ENCODE results near the gene EFL1.
"Not testable (repeated sequence)": the region's sequence is repeated elsewhere in the genome, so short reads cannot be mapped to it uniquely, and the experiment has no call there.

The EFL1 gene

DNA sequence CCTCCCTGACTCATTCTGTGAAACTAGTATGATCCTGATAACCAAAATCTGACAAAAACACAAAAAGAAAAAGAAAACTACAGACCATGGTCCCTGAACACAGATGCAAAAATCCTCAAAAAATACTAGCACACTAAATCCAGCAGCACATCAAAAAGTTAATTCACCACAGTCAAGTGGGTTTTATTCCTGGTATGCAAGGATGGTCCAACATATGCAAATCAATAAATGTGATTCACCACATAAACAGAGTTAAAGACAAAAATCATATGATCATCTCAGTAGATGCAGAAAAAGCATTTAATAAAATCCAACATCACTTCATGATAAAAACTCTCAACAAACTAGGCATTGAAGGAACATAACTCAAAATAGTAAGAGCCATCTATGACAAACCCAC lies 12.9 kb upstream of the EFL1 start:
- POLR2A ChIA-PET, result no interaction called here

GRCh38 chr15:82272154-82272553 lies 9.6 kb upstream of the EFL1 start:
- H3K4me3 ChIP-seq (ENCODE audit: low read depth, low read length), result no peak overlapping the region
- CTCF ChIA-PET, result no interaction called here
- POLR2A ChIA-PET, result no interaction called here
- H3K9me3 ChIP-seq (ENCODE audit: control insufficient read depth, insufficient read depth, low read depth, low read length), result no peaks in the 10 kb centered on the region
- TF ChIP-seq ZNF558 (tag by site-specific recombination; IDR thresholded peaks at IDR 0.05) (no peak), TRIM28 (IDR thresholded peaks at IDR 0.05; ENCODE audit: borderline replicate concordance, low read length) (no peak), ZNF211 (tag by site-specific recombination; IDR thresholded peaks at IDR 0.05; ENCODE audit: low read depth) (no peak), ZEB2 (tag by site-specific recombination; IDR thresholded peaks at IDR 0.05) (no peak), ZXDB (tag by site-specific recombination; IDR thresholded peaks at IDR 0.05) (no peak), ZNF449 (tag by site-specific recombination; IDR thresholded peaks at IDR 0.05) (no peak), ZFP3 (tag by site-specific recombination; IDR thresholded peaks at IDR 0.05; ENCODE audit: low read depth) (no peak), ZNF692 (tag by site-specific recombination; IDR thresholded peaks at IDR 0.05) (no peak), ZBTB21 (tag by site-specific recombination; IDR thresholded peaks at IDR 0.05) (no peak), HOXA7 (CRISPR knock-in tag; IDR thresholded peaks at IDR 0.05; ENCODE audit: borderline replicate concordance) (no peak), ZNF555 (tag by site-specific recombination; conservative IDR thresholded peaks at IDR 0.05) (no peak), ZNF404 (tag by site-specific recombination; IDR thresholded peaks at IDR 0.05) (no peak)
- TF ChIP-seq, protein P1, sequence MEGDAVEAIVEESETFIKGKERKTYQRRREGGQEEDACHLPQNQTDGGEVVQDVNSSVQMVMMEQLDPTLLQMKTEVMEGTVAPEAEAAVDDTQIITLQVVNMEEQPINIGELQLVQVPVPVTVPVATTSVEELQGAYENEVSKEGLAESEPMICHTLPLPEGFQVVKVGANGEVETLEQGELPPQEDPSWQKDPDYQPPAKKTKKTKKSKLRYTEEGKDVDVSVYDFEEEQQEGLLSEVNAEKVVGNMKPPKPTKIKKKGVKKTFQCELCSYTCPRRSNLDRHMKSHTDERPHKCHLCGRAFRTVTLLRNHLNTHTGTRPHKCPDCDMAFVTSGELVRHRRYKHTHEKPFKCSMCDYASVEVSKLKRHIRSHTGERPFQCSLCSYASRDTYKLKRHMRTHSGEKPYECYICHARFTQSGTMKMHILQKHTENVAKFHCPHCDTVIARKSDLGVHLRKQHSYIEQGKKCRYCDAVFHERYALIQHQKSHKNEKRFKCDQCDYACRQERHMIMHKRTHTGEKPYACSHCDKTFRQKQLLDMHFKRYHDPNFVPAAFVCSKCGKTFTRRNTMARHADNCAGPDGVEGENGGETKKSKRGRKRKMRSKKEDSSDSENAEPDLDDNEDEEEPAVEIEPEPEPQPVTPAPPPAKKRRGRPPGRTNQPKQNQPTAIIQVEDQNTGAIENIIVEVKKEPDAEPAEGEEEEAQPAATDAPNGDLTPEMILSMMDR (tag by site-specific recombination; IDR thresholded peaks at IDR 0.05), result no peak
- no peaks in the 10 kb centered on the region for H3K36me3 ChIP-seq (ENCODE audit: control insufficient read depth in 2 of 2, insufficient read depth in 1 of 2, low read length in 2 of 2)
- H3K4me1 ChIP-seq (ENCODE audit: control insufficient read depth, insufficient read depth, low read length), result no peaks in the 10 kb centered on the region
- no peak overlapping the region for H3K27ac ChIP-seq (ENCODE audit: extremely low read depth, low read depth, low read length)

More for the DNA sequence above, 12.9 kb upstream of the EFL1 start:
- Histone ChIP-seq H3K9me3 (ENCODE audit: control insufficient read depth, insufficient read depth, low read depth, low read length) (no peaks in the 10 kb centered on the region), H3K4me3 (ENCODE audit: low read depth, low read length) (no peak overlapping the region), H3K36me3 (ENCODE audit: control insufficient read depth in 2 of 2, insufficient read depth in 1 of 2, low read length in 2 of 2) (no peaks in the 10 kb centered on the region), H3K27ac (ENCODE audit: extremely low read depth, low read depth, low read length) (no peak overlapping the region), H3K4me1 (ENCODE audit: control insufficient read depth, insufficient read depth, low read length) (no peaks in the 10 kb centered on the region)
- TF ChIP-seq ZNF791 (tag by site-specific recombination; IDR thresholded peaks at IDR 0.05) (no peak), ZBTB21 (tag by site-specific recombination; IDR thresholded peaks at IDR 0.05) (no peak), ZNF48 (tag by site-specific recombination; IDR thresholded peaks at IDR 0.05) (no peak), ZFP41 (tag by site-specific recombination; IDR thresholded peaks at IDR 0.05; ENCODE audit: borderline replicate concordance) (no peak), MYNN (tag by site-specific recombination; IDR thresholded peaks at IDR 0.05; ENCODE audit: borderline replicate concordance) (no peak), ZNF133 (tag by site-specific recombination; IDR thresholded peaks at IDR 0.05) (peak; percentile 90), PRDM1 (tag by site-specific recombination; IDR thresholded peaks at IDR 0.05) (no peak)
- TF ChIP-seq, protein P2, sequence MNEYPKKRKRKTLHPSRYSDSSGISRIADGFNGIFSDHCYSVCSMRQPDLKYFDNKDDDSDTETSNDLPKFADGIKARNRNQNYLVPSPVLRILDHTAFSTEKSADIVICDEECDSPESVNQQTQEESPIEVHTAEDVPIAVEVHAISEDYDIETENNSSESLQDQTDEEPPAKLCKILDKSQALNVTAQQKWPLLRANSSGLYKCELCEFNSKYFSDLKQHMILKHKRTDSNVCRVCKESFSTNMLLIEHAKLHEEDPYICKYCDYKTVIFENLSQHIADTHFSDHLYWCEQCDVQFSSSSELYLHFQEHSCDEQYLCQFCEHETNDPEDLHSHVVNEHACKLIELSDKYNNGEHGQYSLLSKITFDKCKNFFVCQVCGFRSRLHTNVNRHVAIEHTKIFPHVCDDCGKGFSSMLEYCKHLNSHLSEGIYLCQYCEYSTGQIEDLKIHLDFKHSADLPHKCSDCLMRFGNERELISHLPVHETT (tag by site-specific recombination; IDR thresholded peaks at IDR 0.05), result no peak
- TF ChIP-seq, protein P3, sequence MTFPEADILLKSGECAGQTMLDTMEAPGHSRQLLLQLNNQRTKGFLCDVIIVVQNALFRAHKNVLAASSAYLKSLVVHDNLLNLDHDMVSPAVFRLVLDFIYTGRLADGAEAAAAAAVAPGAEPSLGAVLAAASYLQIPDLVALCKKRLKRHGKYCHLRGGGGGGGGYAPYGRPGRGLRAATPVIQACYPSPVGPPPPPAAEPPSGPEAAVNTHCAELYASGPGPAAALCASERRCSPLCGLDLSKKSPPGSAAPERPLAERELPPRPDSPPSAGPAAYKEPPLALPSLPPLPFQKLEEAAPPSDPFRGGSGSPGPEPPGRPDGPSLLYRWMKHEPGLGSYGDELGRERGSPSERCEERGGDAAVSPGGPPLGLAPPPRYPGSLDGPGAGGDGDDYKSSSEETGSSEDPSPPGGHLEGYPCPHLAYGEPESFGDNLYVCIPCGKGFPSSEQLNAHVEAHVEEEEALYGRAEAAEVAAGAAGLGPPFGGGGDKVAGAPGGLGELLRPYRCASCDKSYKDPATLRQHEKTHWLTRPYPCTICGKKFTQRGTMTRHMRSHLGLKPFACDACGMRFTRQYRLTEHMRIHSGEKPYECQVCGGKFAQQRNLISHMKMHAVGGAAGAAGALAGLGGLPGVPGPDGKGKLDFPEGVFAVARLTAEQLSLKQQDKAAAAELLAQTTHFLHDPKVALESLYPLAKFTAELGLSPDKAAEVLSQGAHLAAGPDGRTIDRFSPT (tag by site-specific recombination; IDR thresholded peaks at IDR 0.05), result no peak
- CTCF ChIA-PET, result interaction anchor here (0.7 kb wide), 1 partner anchor 10 kb away, joined by 3 read pairs; no protein-coding TSS in a partner anchor

DNA sequence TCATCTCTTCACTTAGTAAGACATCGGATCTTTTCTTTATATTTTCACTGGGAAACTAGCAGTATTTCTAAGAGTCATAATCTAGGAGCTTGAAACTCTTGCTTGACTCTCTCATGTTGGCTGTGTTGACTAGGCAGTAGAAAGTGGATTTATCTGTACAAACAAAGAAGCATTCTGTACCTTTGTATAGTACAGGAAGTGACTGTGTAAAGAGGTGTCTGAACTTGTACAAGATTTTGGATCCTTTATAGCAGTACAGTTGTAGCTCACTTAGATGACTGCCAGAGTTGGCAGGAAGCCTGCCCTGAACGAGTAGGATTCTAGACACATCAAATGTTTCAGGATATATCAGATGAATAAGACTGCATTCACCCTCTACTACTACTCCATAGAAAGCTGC lies 5.9 kb upstream of the EFL1 start:
- POLR2A ChIA-PET; H3K4me1 ChIP-seq (ENCODE audit: control insufficient read depth, insufficient read depth, low read length); H3K36me3 ChIP-seq (ENCODE audit: control insufficient read depth in 2 of 2, insufficient read depth in 1 of 2, low read length in 2 of 2); H3K4me3 ChIP-seq (ENCODE audit: low read depth, low read length); H3K9me3 ChIP-seq (ENCODE audit: control insufficient read depth, insufficient read depth, low read depth, low read length); H3K27ac ChIP-seq (ENCODE audit: extremely low read depth, low read depth, low read length): not testable (repeated sequence)
- CTCF ChIA-PET, result interaction anchor here (0.9 kb wide), 1 partner anchor 12 kb away, joined by 3 read pairs; no protein-coding TSS in a partner anchor

GRCh38 chr15:82267137-82267536 lies 4.6 kb upstream of the EFL1 start:
- H3K27ac ChIP-seq (ENCODE audit: extremely low read depth, low read depth, low read length); H3K4me3 ChIP-seq (ENCODE audit: low read depth, low read length); CTCF ChIA-PET; POLR2A ChIA-PET; H3K4me1 ChIP-seq (ENCODE audit: control insufficient read depth, insufficient read depth, low read length); H3K36me3 ChIP-seq (ENCODE audit: control insufficient read depth in 2 of 2, insufficient read depth in 1 of 2, low read length in 2 of 2); H3K9me3 ChIP-seq (ENCODE audit: control insufficient read depth, insufficient read depth, low read depth, low read length): not testable (repeated sequence)
